Duodenal mucosa (tissue), 2 donors: Measurements from ENCODE around the gene ASPG.

ENCODE experiments used
- H3K27ac ChIP-seq: one replicate; pipeline ENCODE4 v1.7.0; 2013; ENCODE audit warnings: low read depth, low read length
- H3K27me3 ChIP-seq, 2 donors: one replicate each; pipeline ENCODE4 v1.7.0; 2013; ENCODE audit warnings: low read length in 2 of 2, control low read depth in 1 of 2; ENCODE audit not compliant: insufficient read depth in 2 of 2, control insufficient read depth in 1 of 2
- H3K36me3 ChIP-seq, 2 donors: one replicate each; pipeline ENCODE4 v1.7.0; 2013; ENCODE audit warnings: low read length in 2 of 2, control low read depth in 1 of 2; ENCODE audit not compliant: insufficient read depth in 2 of 2, control insufficient read depth in 1 of 2
- H3K4me1 ChIP-seq, 2 donors: one replicate each; pipeline ENCODE4 v1.7.0; 2013; ENCODE audit warnings: low read length in 2 of 2, control low read depth in 1 of 2; ENCODE audit not compliant: insufficient read depth in 2 of 2, control insufficient read depth in 1 of 2
- H3K4me3 ChIP-seq, 2 donors: one replicate each; pipeline ENCODE4 v1.7.0; 2013; ENCODE audit warnings: low read length in 2 of 2, low read depth in 1 of 2
- H3K9ac ChIP-seq, 2 donors: one replicate each; pipeline ENCODE4 v1.7.0; 2013; ENCODE audit warnings: low read length in 2 of 2, low read depth in 1 of 2
- H3K9me3 ChIP-seq, 2 donors: one replicate each; pipeline ENCODE4 v1.7.0; 2013; ENCODE audit warnings: low read length in 2 of 2, control low read depth in 1 of 2; ENCODE audit not compliant: control insufficient read depth in 1 of 2

ASPG gene

GRCh38 chr14:104085032-104085888 lies at the start of gene ASPG:
ASPG (plus strand) TSS chr14:104085700; CDS start chr14:104085771, 71 bp downstream.
- H3K9ac ChIP-seq: peak within 1 kb of the TSS; percentile 19 to 38
- peaks cover 4 to 5% of the 10 kb centered on the region in 2 donors for H3K27me3 ChIP-seq
- peak within 1 kb of the TSS; percentile 10 to 17 for H3K4me3 ChIP-seq
- H3K36me3 ChIP-seq: no peaks in the 10 kb centered on the region
- H3K27ac ChIP-seq: peak within 1 kb of the TSS; percentile 10
- no peaks in the 10 kb centered on the region for H3K9me3 ChIP-seq
- peaks cover 63 to 78% of the 10 kb centered on the region in 2 donors for H3K4me1 ChIP-seq

GRCh38 chr14:104036212-104036611 lies 49.3 kb upstream of the ASPG start:
- Histone ChIP-seq H3K27ac (no peak overlapping the region), H3K9me3 (no peaks in the 10 kb centered on the region), H3K27me3 (peaks cover 0 to 10% of the 10 kb centered on the region in 2 donors), H3K9ac (no peak overlapping the region), H3K36me3 (no peaks in the 10 kb centered on the region), H3K4me1 (no peaks in the 10 kb centered on the region), H3K4me3 (no peak overlapping the region)

- Histone ChIP-seq H3K27me3 (peaks cover 0 to 10% of the 10 kb centered on the region in 2 donors), H3K27ac (no peak overlapping the region), H3K36me3 (no peaks in the 10 kb centered on the region), H3K9ac (no peak overlapping the region), H3K4me3 (no peak overlapping the region), H3K9me3 (no peaks in the 10 kb centered on the region), H3K4me1 (no peaks in the 10 kb centered on the region)
Measured at GRCh38 chr14:104037074-104037473, 48.4 kb upstream of the ASPG start.

GRCh38 chr14:104037903-104038302 lies 47.6 kb upstream of the ASPG start:
- Histone ChIP-seq H3K27me3 (peaks cover 0 to 10% of the 10 kb centered on the region in 2 donors), H3K4me3 (no peak overlapping the region), H3K9ac (no peak overlapping the region), H3K4me1 (no peaks in the 10 kb centered on the region), H3K27ac (no peak overlapping the region), H3K36me3 (no peaks in the 10 kb centered on the region), H3K9me3 (no peaks in the 10 kb centered on the region)

- Histone ChIP-seq H3K9ac (no peak overlapping the region), H3K4me1 (no peaks in the 10 kb centered on the region), H3K27ac (no peak overlapping the region), H3K9me3 (no peaks in the 10 kb centered on the region), H3K27me3 (peaks cover 0 to 10% of the 10 kb centered on the region in 2 donors), H3K4me3 (no peak overlapping the region), H3K36me3 (no peaks in the 10 kb centered on the region)
Measured at GRCh38 chr14:104039214-104039613, 46.3 kb upstream of the ASPG start.

- Histone ChIP-seq H3K36me3 (no peaks in the 10 kb centered on the region), H3K4me1 (no peaks in the 10 kb centered on the region), H3K4me3 (no peak overlapping the region), H3K9ac (no peak overlapping the region), H3K9me3 (no peaks in the 10 kb centered on the region), H3K27me3 (peaks cover 0 to 7% of the 10 kb centered on the region in 2 donors), H3K27ac (no peak overlapping the region)
Measured at GRCh38 chr14:104040539-104040938, 45.0 kb upstream of the ASPG start.

- H3K9ac ChIP-seq: no peak overlapping the region
- H3K4me3 ChIP-seq: no peak overlapping the region
- no peaks in the 10 kb centered on the region for H3K36me3 ChIP-seq
- H3K27me3 ChIP-seq: peaks cover 0 to 3% of the 10 kb centered on the region in 2 donors
- no peaks in the 10 kb centered on the region for H3K9me3 ChIP-seq
- no peak overlapping the region for H3K27ac ChIP-seq
- H3K4me1 ChIP-seq: no peaks in the 10 kb centered on the region
Measured at GRCh38 chr14:104041430-104042104, 43.9 kb upstream of the ASPG start.

- no peak overlapping the region for H3K9ac ChIP-seq
- H3K4me3 ChIP-seq: no peak overlapping the region
- H3K4me1 ChIP-seq: no peaks in the 10 kb centered on the region
- H3K27ac ChIP-seq: no peak overlapping the region
- H3K27me3 ChIP-seq: peaks cover 0 to 3% of the 10 kb centered on the region in 2 donors
- no peaks in the 10 kb centered on the region for H3K36me3 ChIP-seq
- no peaks in the 10 kb centered on the region for H3K9me3 ChIP-seq
Measured at GRCh38 chr14:104044016-104044415, 41.5 kb upstream of the ASPG start.

GRCh38 chr14:104047761-104048160 lies 37.7 kb upstream of the ASPG start:
- Histone ChIP-seq H3K36me3 (no peaks in the 10 kb centered on the region), H3K4me3 (no peak overlapping the region), H3K27me3 (peaks cover 0 to 4% of the 10 kb centered on the region in 2 donors), H3K9ac (no peak overlapping the region), H3K9me3 (no peaks in the 10 kb centered on the region), H3K27ac (no peak overlapping the region), H3K4me1 (no peaks in the 10 kb centered on the region)

GRCh38 chr14:104048758-104049507 lies 36.6 kb upstream of the ASPG start:
- peaks cover 0 to 4% of the 10 kb centered on the region in 2 donors for H3K27me3 ChIP-seq
- H3K4me3 ChIP-seq: no peak overlapping the region
- no peaks in the 10 kb centered on the region for H3K9me3 ChIP-seq
- H3K4me1 ChIP-seq: no peaks in the 10 kb centered on the region
- no peak overlapping the region for H3K9ac ChIP-seq
- no peaks in the 10 kb centered on the region for H3K36me3 ChIP-seq
- H3K27ac ChIP-seq: no peak overlapping the region
